ENCODE data around the gene VSIG10L.

DNA sequence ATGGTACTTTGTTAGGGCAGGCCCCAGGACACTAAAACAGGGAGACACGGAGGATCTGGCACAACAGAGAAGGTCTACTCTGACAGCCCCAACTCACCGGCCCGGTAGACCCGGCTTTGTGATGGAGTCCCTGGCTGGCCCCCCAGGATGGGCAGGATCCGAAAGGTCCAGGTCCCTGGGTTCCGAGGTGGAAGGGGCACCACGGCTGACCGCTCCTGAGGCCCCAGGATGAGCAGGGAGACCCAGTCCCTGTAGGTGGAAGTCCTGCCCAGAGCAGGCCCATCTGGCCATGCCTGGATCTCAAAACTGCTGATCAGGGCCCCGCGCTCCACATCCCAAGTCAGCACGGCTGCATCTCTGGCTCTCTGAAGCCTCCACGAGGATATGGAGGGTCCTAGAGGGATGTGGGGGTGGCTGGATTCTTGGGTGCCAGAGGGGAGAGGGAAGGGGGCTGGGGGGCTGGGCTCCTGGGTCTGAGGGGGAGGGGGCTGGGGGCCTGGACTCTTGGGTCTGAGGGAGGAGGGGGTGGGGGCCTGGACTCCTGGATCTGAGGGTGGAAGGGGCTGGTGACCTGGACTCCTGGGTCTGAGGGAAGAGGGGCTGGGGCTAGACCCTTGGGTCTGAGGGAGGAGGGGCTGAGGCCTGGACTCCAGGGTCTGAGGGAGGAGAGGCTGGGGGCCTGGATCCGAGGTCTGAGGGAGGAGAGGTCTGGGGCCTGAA is 4.6 kb downstream of the VSIG10L start:
- TF ChIP-seq POLR2A (IDR thresholded peaks at IDR 0.05) = no peak
- TF ChIP-seq, protein P1, sequence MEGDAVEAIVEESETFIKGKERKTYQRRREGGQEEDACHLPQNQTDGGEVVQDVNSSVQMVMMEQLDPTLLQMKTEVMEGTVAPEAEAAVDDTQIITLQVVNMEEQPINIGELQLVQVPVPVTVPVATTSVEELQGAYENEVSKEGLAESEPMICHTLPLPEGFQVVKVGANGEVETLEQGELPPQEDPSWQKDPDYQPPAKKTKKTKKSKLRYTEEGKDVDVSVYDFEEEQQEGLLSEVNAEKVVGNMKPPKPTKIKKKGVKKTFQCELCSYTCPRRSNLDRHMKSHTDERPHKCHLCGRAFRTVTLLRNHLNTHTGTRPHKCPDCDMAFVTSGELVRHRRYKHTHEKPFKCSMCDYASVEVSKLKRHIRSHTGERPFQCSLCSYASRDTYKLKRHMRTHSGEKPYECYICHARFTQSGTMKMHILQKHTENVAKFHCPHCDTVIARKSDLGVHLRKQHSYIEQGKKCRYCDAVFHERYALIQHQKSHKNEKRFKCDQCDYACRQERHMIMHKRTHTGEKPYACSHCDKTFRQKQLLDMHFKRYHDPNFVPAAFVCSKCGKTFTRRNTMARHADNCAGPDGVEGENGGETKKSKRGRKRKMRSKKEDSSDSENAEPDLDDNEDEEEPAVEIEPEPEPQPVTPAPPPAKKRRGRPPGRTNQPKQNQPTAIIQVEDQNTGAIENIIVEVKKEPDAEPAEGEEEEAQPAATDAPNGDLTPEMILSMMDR (IDR thresholded peaks at IDR 0.05) = no peak
